ENCODE measurements around the gene HLA-DQB1.

HLA-DQB1 gene

GRCh38 chr6:32669893-32670292 is 3.4 kb upstream of the HLA-DQB1 start:
- H3K4me3 ChIP-seq (ENCODE audit: low read depth, low read length), result no peak overlapping the region
- TF ChIP-seq CTCF (IDR thresholded peaks at IDR 0.05; ENCODE audit: low read depth, low read length, missing control alignments), result no peak
- DNase-seq (ENCODE audit: low read depth), result no peak

GRCh38 chr6:32669240-32669639 is 2.8 kb upstream of the HLA-DQB1 start:
- no peak for DNase-seq (ENCODE audit: low read depth)
- no peak overlapping the region for H3K4me3 ChIP-seq (ENCODE audit: low read depth, low read length)
- TF ChIP-seq CTCF (IDR thresholded peaks at IDR 0.05; ENCODE audit: low read depth, low read length, missing control alignments), result no peak

GRCh38 chr6:32668226-32668747 is 1.8 kb upstream of the HLA-DQB1 start:
- TF ChIP-seq CTCF (IDR thresholded peaks at IDR 0.05; ENCODE audit: low read depth, low read length, missing control alignments), result no peak
- H3K4me3 ChIP-seq (ENCODE audit: low read depth, low read length), result peak overlapping the region; percentile 36
- peak; percentile 88 for DNase-seq (ENCODE audit: low read depth)

- no peak for DNase-seq (ENCODE audit: low read depth)
- TF ChIP-seq CTCF (IDR thresholded peaks at IDR 0.05; ENCODE audit: low read depth, low read length, missing control alignments), result no peak
These were observed 796 bp downstream of the HLA-DQB1 start for GRCh38 chr6:32665661-32666060.

GRCh38 chr6:32664827-32665362 is 1.6 kb downstream of the HLA-DQB1 start:
- DNase-seq (ENCODE audit: low read depth), result peak; percentile 52
- no peak for TF ChIP-seq CTCF (IDR thresholded peaks at IDR 0.05; ENCODE audit: low read depth, low read length, missing control alignments)
- peak overlapping the region; percentile 75 for H3K4me3 ChIP-seq (ENCODE audit: low read depth, low read length)

More at GRCh38 chr6:32665661-32666060, 796 bp downstream of the HLA-DQB1 start:
- peak overlapping the region; percentile 75 for H3K4me3 ChIP-seq (ENCODE audit: low read depth, low read length)

- peak overlapping the region; percentile 75 for H3K4me3 ChIP-seq (ENCODE audit: low read depth, low read length)
- no peak for TF ChIP-seq CTCF (IDR thresholded peaks at IDR 0.05; ENCODE audit: low read depth, low read length, missing control alignments)
- DNase-seq (ENCODE audit: low read depth), result no peak
These were observed 2.1 kb downstream of the HLA-DQB1 start for GRCh38 chr6:32664354-32664753.

- TF ChIP-seq CTCF (IDR thresholded peaks at IDR 0.05; ENCODE audit: low read depth, low read length, missing control alignments), result no peak
- H3K4me3 ChIP-seq (ENCODE audit: low read depth, low read length), result no peak overlapping the region
- DNase-seq (ENCODE audit: low read depth), result no peak
These were observed 3.6 kb downstream of the HLA-DQB1 start for GRCh38 chr6:32662836-32663235.
